Measurements from ENCODE around the gene CISTR. TPM values are rescaled to one million over a fixed set of nuclear protein-coding genes. Genes with fewer than 3 reads are reported as not detected.
A peak's percentile ranks its signal among the peaks of the same experiment; 100 is the strongest.
"Not testable (repeated sequence)": the region's sequence is repeated elsewhere in the genome, so short reads cannot be mapped to it uniquely, and the experiment has no call there.

The CISTR gene
- polyA plus RNA-seq, 12 donors, result not detected

DNA sequence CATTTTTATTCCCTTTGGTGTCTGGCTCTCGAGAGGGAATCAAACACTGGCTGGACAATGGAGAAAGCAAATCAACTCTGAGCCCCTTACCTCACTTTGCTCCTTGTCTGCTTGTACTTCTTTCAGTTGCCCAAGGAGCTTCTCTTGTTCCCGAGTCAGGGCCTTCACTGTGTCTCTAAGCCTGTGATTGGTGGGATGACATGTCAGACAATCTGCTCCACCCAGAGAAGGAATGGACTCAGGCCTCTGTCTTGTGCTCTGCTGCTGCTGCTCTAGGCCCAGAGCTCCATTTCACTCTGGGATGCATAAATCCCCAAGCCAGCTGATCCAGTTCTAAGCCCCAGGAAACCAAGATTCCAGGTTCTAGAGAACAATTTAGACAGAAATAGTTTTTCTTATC, 32.1 kb downstream of the CISTR start:
- no peak for DNase-seq

DNA sequence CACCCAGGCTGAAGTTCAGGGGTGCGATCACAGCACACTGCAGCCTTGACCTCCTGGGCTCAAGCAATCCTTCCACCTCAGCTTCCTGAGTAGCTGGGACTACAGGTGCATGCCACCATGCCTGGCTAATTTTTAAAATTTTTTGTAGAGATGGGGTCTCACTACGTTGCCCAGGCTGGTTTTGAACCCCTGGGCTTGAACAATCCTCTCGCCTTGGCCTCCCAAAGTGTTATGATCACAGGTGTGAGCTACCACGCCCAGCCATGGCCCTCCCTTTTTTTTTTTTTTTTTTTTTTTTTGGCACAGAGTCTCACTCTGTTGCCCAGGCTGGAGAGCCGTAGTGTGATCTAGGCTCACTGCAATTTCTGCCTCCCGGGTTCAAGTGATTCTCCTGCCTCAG, 33.2 kb downstream of the CISTR start:
- not testable (repeated sequence) for DNase-seq

DNA sequence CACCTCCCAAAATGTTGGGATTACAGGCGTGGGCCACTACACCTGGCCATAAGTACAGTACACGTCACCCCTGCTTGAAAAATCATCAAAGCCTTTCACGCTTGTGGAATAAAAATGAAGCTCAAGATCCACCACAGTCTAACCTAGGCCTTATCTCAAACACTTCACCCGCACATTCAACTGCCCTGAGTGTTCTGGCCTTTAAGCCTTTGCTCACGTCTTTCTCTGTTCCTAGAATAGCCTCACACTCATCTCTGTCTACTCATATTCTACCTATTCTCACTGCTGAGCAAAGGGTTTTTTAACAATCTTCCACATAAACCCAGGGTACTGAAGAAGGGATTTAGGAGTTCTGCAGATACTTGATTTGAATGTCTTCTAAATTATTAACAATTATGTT, 34.5 kb downstream of the CISTR start:
- DNase-seq, result no peak

DNA sequence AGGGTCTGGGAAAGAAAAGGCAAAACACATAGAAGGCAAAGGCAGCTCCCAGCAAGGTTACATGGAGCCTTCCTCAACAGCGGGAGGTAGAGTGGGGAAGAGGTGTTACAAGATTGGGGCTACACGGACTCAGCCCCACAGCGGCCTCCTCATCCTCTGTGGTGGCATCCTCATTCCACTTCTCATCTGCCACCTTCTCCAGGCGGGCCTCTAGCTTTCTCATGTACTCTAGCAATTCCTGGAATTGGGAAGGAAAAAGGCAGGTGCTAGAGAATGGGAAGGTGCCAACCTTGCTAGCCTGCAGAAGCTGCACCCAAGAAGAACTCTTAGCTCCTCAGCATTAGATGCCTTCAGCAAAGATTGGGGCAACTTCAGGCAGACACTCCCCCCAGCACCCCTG, 37.8 kb downstream of the CISTR start:
- no peak for DNase-seq

DNA sequence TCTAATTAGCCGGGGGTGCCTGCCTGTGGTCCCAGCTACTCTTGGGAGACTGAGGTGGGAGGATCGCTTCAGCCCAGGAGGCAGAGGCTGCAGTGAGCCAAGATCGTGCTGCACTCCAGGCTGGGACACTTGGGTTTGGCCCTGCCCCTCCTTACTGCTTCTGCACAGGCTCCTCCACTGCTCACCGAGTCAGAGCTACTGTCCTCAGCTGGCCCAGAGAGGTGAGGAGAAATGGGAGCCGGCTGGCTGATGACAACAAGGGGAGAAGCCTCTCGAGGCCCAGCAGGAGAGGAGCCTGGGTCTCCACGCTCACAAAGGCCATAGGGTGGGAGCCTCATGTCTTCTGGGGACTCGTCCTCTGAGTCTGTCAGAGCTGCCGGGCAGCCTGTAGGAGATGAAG, 38.3 kb downstream of the CISTR start:
- no peak for DNase-seq

DNA sequence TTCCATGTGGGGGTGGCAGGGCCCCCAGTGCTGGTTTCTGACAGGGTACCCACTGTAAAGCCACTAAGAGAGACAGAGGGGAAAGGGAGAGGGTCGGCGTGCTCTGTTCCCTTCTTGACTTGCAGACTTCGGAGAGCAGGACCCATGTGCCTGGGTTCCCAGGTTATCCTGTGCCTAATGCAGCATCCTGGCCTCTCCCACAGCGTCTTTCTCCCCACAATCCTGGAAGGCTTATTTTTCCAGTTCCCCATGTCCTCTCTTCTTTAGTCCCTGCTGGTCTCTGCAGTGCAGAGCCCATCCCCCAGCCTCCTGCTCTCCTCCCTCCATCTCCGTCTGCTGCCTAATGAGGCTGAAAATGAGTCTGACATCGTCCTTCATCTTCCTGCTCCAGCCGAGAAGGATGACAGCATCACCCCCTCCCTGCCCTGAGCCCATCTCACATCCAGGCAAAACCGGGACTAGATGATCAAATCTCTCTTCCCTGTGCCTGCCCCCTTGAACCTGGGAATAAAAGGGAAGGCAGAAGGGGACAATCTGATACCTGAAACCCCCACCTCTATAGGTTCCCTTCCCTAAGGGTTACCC, 39.6 kb downstream of the CISTR start:
- DNase-seq, result no peak

DNA sequence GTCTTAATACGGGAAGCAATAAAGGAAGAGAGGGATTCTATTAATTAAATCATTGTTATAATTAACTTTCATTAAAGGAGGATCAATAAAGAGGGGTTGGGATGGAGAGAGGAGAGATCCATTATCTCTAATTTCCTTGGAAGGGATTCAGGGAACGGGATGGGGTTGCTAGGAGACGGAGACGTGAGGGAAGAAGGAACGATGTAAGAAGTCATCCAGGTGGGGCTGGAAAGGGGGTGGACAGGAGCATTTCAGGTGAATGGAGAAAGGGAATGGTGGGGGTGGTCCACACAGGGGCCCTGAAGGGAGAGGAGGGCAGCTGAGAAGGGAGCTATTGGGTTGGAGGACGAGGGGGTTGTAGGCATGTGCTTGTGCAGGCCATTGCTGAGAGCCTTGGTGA, 41.7 kb downstream of the CISTR start:
- no peak for DNase-seq

DNA sequence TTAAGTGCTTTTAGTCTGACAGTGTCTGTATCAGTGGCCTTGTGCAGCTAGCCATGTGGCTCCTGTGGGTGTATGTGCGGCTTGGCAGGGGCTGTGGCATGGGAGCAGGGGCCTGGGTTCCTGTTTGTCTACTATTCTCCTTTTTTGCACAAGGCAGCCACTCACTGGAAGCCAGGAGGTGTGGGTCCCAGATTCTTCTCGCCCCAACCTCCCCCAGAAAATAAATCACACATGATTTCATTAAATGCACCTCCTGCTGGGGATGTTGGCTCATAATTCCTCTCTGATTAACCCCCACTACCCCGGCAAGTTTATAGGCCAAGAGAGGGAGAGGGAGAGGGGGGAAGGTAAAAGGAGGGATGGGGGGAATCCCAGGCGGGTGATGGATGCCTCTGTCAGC, 42.1 kb downstream of the CISTR start:
- DNase-seq, result no peak

DNA sequence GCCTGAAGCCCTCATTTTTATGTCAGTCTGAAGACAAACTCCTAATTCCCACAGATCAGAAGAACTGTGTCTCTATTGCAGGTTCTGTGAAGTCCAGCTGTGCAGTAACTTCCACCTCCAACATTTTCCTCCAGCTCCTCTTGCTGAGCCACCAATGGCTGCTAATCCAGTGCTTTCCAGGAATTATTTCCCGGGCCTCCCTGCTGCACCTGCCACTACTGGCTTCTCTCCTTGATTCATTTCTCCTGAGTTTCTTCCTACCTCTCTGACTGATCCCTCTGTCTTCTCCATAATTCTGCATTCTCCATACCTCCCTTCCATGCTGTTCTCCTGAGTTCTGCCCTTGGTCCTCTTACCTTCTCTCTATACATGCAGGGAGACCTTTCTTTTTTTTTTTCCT, 45.7 kb downstream of the CISTR start:
- no peak for DNase-seq

DNA sequence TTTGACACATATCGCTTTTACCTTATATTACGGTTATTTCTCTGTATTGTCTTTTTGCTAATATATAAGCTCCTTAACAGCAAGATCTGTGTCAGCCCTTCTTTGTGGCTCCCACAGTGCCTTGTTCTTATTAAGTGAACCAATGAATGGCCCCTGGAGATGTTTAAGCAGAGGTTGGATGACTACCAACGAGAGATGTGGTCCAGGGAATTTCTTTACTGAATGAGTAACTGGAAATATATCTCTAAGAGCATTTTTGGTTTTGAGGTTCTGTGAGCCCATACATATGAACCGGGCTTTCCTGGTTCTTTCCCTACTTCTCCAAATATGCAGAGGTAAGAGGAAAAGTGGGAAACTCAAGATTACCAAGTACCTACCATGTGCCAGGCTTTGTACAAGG, 48.0 kb downstream of the CISTR start:
- DNase-seq, result no peak

DNA sequence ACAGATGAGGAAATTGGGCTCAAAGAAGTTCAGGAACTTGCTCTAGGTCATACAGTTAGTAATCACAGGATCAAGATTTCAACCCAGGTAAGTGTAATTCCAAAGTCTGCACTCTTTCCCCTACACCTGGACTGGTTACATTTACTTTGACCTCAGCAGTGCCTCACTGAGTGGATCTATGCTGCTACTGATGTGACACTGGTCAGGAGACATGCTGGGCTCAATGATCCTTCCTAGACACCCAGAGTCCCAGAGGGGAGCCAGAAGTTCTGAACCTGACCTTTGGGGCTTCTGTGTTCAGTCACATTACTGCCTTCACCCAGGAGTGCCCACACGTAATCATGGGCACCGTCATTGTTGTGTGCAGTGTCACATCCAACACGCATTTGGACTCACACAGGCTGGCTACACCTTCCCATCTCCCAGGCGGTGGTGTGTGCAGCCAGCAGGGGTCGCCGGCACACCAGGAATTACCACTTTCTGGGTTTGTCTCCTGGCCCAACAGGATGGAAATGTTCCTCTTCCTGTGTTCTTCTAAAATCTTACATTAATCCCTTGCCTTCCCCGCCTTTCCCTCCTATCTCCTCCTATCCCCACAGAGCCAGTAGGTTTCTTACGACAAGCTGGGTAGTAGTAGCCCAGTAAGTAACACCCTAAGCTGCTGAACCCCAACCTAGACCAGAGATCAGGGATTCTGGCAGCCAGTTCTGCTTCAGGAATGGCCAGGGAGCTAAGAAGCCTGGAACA, 50.1 kb downstream of the CISTR start:
- peak; percentile 86 for DNase-seq

DNA sequence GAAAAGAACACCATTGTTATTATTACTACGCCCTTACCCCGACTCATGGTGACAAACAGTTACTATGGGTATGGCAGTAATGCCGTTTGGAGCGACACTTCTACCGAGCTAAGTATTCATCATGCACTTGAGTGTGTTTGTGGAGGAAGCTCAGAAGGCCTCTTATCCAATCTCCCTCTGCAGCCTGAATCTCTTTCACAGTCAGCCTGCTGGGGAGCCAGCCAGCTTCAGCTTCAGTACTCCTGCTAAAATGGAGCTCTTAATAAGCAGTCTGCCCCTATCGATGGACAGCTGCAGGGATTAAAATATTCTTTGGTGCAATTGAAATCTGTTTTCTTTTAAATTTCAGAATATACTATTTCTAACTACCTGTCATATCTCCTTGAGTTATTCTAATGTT, 51.2 kb downstream of the CISTR start:
- no peak for DNase-seq

DNA sequence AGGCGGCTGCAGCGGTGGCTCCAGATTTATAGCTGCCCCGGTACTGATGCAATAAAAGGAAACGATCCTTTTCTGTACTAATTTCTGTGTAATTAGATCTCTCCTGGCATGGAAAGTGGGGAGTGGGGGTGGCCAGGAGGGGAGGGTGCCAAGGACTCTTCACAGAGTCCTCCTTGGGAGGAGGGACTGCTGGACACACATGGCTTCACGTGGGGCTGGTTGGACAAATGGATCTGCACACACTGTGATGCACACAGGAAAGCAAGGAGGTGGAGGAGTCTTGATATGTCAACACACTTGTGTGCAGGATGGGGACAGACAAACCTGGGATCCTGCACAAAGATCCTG, 52.1 kb downstream of the CISTR start:
- no peak for DNase-seq

DNA sequence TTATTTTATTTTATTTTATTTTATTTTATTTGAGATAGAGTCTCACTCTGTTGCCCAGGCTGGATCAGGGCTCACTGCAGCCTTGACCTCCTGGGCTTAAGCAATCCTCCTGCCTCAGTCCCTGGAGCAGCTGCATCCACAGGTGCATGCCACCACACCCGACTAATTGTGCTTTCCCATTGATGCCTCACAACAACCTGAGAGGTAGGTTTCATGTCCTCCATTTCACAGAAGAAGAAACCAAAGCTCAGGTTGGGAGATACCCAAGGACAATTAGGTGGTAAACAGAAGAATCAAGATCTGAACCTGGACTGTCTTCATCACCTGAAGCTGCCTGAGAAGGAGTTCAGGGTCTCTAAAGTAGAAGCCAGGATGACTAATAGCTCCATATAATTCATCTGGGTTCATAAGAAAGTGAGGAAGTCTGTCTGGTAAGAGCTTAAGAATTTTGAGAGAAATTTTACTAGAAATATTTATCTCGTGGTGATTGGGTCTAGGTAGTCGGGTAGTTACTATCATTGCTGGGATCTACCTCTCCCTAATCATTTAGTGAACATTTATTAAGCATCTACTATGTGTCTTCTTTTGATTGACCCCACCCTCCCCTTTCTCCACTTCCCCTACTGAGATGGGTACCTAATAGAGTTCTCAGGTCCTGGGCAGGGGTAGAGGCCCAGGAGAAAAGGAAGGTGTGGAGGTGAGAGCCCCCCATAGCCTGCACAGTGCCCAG, 52.7 kb downstream of the CISTR start:
- no peak for DNase-seq

DNA sequence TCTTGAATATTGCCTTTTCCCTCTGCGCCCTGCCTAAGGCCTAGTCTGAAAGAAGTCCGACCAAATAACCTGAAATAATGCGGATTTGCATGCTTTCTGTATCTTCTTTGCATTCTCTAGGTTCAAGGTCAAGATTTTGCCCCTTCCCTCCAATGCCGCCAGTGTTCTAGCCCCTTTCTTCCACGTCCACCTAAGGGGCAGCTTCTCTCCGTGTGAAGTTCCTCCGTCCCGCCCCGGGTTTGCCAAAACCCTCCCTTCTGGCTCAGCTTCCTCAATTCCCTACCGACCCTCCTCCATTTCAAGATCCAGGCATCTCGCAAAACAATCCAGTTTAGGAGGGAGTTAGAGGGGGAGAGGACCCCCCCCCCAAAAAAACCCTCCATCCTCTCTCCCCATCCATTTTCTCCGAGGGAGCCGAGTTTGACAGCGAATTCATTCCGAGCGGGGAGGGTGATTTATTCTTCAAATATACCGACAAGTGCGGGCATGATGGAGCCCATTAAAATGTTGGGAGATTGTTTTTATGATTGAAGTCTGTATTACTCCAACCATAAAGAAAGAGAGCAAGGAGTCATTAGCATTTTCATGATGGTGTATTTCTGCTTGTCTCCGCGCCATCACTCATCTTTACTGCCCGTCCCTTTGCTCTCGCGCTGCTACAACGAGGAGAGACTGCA, 55.0 kb downstream of the CISTR start:
- no peak for DNase-seq

Other genes starting within 250 kb of the CISTR start
- gene NPFF, start 244.5 kb downstream of the CISTR start, polyA plus RNA-seq (ENCODE audit: insufficient read length in 12 of 12), result 1 to 10 TPM in 1 of 12 donors, under 1 TPM in 5, not detected in 6; 0.40 to 2.4 (median 0.69) TPM
- gene ATF7, start 125.6 kb downstream of the CISTR start, polyA plus RNA-seq (ENCODE audit: insufficient read length in 12 of 12), result 10 to 100 TPM in 11 of 12 donors, not detected in 1; 49.0 to 69.4 (median 56.8) TPM
- 100 to 1,000 TPM in 11 of 12 donors, not detected in 1; 451 to 820 (median 720) TPM for gene ATP5MC2, start 75.9 kb downstream of the CISTR start, polyA plus RNA-seq (ENCODE audit: insufficient read length in 12 of 12)
- 100 to 1,000 TPM in 2 of 12 donors, 10 to 100 TPM in 9, not detected in 1; 67.8 to 122 (median 86.3) TPM for gene CALCOCO1, start 24.5 kb downstream of the CISTR start, polyA plus RNA-seq (ENCODE audit: insufficient read length in 12 of 12)
- gene HOXC13, start 186.9 kb upstream of the CISTR start, polyA plus RNA-seq (ENCODE audit: insufficient read length in 12 of 12), result 1 to 10 TPM in 1 of 12 donors, under 1 TPM in 2, not detected in 9; 0.28 to 1.4 (median 0.86) TPM
- gene HOXC12, start 202.9 kb upstream of the CISTR start, polyA plus RNA-seq (ENCODE audit: insufficient read length in 12 of 12), result under 1 TPM in 1 of 12 donors, not detected in 11; 0.08 TPM
- gene HOXC11, start 221.1 kb upstream of the CISTR start, polyA plus RNA-seq (ENCODE audit: insufficient read length in 12 of 12), result under 1 TPM in 1 of 12 donors, not detected in 11; 0.08 TPM
- under 1 TPM in 1 of 12 donors, not detected in 11; 0.11 TPM for gene HOTAIR, start 223.0 kb upstream of the CISTR start, polyA plus RNA-seq (ENCODE audit: insufficient read length in 12 of 12)
- 1 to 10 TPM in 2 of 12 donors, under 1 TPM in 6, not detected in 4; 0.20 to 2.0 (median 0.57) TPM for gene HOXC10, start 233.2 kb upstream of the CISTR start, polyA plus RNA-seq (ENCODE audit: insufficient read length in 12 of 12)
- gene HOXC9, start 248.2 kb upstream of the CISTR start, polyA plus RNA-seq (ENCODE audit: insufficient read length in 12 of 12), result 1 to 10 TPM in 4 of 12 donors, under 1 TPM in 6, not detected in 2; 0.33 to 3.2 (median 0.72) TPM